ENCODE data around the gene PLOD3.
A peak's percentile ranks its signal among the peaks of the same experiment; 100 is the strongest.
"Not testable (repeated sequence)": the region's sequence is repeated elsewhere in the genome, so short reads cannot be mapped to it uniquely, and the experiment has no call there.

The PLOD3 gene, protein sequence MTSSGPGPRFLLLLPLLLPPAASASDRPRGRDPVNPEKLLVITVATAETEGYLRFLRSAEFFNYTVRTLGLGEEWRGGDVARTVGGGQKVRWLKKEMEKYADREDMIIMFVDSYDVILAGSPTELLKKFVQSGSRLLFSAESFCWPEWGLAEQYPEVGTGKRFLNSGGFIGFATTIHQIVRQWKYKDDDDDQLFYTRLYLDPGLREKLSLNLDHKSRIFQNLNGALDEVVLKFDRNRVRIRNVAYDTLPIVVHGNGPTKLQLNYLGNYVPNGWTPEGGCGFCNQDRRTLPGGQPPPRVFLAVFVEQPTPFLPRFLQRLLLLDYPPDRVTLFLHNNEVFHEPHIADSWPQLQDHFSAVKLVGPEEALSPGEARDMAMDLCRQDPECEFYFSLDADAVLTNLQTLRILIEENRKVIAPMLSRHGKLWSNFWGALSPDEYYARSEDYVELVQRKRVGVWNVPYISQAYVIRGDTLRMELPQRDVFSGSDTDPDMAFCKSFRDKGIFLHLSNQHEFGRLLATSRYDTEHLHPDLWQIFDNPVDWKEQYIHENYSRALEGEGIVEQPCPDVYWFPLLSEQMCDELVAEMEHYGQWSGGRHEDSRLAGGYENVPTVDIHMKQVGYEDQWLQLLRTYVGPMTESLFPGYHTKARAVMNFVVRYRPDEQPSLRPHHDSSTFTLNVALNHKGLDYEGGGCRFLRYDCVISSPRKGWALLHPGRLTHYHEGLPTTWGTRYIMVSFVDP

GRCh38 chr7:101217388-101218235 is at the start of gene PLOD3, which contains the start of gene ZNHIT1:
PLOD3 (minus strand) TSS chr7:101217581; CDS start chr7:101217274, 307 bp downstream.
ZNHIT1 (plus strand) TSS chr7:101218165; CDS start chr7:101218196, 31 bp downstream.
- peak; percentile 99 for DNase-seq (ENCODE audit: low spot score)

DNA sequence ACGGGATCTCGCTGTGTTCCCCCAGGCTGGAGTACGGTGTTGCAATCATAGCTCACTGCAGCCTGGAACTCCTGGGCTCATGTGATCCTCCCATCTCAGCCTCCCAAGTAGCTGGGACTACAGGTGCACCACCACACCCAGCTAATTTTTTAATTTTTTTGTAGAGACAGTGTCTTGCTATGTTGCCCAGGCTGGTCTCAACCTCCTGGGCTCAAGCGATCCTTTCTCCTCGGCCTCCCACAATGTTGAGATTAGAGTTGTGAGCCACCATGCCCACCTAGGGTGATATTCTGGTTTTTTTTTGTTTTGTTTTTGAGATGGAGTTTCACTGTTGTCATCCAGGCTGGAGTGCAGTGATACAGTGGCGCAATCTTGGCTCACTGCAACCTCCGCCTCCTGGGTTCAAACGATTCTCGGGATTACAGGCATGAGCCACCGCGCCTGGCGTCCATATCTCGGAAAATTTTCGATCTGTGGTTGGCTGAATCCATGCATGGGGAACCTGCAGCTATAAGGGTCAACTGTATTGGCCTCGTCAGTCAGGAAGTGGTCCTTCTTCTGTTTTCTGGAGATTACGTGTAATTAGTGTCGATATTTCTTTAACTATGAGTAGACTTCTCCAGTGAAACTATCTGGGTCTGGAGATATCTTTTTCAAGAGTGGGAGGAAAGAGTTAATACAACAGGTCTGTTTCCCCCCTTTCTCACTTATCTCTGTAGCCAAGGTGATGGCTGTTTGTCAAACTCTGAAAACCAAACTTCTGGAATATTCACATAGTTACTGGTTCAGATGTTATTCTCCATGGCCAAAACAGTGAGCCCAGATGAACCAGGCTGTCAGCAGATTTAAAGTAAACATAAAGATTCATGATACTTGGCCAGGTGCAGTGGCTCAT is 48.5 kb upstream of the PLOD3 start:
- no peak for DNase-seq (ENCODE audit: low spot score)

- DNase-seq (ENCODE audit: low spot score), result not testable (repeated sequence)
Measured at GRCh38 chr7:101264102-101264706, 46.8 kb upstream of the PLOD3 start.

DNA sequence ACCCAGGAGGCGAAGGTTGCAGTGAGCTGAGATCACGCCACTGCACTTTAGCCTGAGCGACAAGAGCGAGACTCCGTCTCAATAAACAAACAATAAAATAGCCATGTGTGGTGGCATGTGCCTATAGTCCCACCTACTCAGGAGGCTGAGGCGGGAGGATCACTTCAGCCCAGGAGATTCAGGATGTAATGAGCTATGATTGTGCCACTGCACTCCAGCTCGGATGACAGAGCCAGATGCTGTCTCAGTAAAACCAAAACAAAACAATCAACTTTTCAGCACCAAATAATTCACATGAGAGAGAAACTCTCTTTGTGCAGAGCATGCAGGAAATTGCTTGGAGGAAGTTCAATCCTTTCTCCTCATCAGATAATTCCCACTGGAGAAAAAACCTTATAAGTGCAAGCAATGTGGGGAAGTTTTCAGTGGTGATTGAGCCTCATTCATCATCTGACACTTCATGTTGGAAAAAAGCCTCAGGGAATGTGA is 40.9 kb upstream of the PLOD3 start:
- no peak for DNase-seq (ENCODE audit: low spot score)

DNA sequence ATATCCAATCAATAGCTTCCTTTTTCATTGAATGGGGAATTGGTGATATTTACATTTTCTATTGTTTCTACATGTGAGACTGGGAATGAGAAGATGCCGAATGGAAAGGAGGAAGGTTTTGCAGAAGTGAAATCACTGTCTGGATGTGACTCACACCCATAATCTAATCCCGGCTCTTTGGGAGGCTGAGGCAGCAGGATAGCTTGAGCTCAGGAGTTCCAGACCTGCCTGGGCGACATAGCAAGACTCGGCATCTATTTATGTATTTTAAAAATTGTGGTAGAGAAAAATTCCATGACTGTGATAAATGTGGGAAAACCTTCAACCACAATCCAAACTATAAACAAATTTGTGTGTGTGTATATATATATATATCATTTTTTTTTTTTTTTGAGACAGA is 38.4 kb upstream of the PLOD3 start:
- no peak for DNase-seq (ENCODE audit: low spot score)

DNA sequence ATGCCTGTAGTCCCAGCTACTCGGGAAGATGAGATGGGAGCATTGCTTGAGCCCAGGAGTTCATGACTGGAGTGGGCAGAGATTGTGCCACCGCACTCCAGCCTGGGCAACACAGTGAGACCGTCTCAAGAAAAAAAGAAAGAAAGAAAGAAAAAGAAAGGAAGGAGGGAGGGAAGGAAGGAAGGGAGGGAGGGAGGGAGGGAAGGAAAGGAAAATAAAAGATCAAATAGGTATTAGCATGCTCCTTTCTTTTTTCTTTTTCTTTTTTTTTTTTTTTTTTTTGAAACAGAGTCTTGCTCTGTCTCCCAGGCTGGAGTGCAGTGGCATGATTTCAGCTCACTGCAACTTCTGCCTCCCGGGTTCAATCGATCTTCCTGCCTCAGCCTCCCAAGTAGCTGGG is 35.8 kb upstream of the PLOD3 start:
- DNase-seq (ENCODE audit: low spot score), result not testable (repeated sequence)

GRCh38 chr7:101251871-101252659 is 34.7 kb upstream of the PLOD3 start:
- DNase-seq (ENCODE audit: low spot score), result peak; percentile 96

GRCh38 chr7:101250324-101250723 is 32.9 kb upstream of the PLOD3 start:
- no peak for DNase-seq (ENCODE audit: low spot score)

- no peak for DNase-seq (ENCODE audit: low spot score)
Measured at GRCh38 chr7:101248276-101248675, 30.9 kb upstream of the PLOD3 start.

DNA sequence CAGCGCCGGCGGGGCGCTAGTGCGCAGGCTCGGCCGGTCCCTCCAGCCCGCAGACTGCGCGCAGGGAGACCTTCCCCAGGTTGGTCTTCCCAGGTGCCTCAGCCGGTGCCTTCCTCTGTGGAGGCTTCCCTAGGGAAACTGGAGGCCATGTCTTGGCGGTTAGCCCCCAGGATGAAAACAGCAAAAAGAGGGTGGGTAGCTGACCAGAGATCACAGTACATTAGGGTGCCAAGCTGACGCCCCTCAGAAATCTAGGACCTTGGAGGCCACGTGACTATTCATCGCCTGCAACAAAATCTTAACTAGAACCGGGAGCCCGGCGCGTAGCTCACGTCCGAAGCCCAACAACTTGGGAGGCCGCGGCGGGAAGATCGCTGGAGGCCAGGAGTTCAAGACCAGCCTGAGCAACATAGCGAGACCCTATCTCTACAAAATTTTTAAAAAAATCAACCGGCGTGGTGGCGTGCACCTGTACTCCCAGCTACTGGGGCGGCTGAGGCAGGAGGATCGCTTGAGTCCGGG is 27.8 kb upstream of the PLOD3 start:
- peak; percentile 93 for DNase-seq (ENCODE audit: low spot score)

DNA sequence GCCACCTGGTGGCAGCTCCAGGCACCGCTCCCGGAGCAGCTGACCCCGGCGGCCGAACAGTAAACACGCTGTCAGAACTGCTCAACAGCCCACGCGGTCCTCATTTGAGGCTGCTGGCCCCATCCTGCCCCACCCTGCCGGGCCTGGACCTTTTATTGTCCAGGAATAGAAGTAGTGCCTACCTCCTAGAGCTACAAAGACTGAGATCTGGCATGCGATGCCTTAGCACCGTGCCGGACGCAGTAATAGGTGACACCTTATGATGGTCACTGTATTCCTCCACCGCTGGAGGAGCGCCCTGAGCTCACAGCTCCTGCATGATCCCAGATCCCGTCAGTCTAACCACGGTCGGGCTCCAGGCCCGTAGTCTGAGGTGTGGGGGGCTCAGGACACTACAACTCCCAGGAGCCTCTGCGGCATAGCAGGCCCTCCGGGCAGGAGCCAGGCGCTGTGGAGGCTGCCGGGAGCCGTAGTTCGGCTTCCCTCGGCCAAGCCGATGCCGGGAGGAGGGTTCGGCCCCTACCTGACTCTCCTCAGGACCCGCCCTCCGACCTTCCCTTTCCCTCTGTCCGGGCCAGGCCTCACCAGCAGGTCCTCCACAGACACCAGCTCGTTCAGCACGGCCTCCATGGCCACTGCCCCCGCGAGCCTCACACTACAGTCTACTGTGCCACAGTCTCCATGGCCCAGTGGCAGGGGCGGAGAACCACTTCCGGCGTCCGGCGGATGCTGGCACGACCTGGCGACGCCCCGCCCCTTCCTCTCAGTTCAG is 27.2 kb upstream of the PLOD3 start, which contains the start of gene FIS1:
Gene FIS1, minus strand, starts transcription at position 707 of the 772 bp plus-strand sequence. Its CDS starts 77 bp downstream, at position 630.
- DNase-seq (ENCODE audit: low spot score), result peak; percentile 90

DNA sequence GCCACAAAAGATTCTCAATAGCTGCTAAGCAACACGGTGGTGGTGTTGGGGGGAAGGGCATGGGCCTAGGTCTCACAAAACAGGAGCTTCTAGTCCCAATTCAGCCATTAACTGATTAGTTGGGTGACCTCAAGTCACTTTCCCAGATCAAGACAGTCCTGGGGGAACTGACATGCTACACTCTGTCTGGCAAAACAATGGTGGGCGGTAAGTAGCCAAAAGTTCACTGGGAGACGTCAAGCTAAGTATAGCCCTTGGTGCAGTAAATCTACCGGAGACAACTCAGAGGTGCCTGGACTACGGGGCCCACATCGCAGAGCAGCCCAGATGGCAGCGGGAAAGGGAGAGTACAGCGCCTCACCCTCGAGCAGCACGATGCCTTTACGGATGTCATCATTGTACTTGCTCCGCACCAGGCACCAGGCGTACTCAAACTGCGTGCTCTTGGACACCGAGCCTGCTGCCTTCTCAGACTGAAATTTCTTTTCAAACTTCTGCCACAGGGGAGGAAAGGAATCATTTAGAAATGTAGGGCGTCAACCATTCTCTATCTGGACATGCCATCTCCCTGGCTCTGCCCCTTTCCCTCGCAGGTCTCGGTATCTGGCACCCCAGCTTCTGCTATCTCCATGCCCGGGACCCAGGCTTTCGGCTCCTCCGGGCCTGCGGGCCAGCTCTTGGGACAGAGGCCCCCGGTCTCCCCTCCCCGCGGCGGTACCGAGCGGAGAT is 26.4 kb upstream of the PLOD3 start:
- DNase-seq (ENCODE audit: low spot score), result peak; percentile 91

DNA sequence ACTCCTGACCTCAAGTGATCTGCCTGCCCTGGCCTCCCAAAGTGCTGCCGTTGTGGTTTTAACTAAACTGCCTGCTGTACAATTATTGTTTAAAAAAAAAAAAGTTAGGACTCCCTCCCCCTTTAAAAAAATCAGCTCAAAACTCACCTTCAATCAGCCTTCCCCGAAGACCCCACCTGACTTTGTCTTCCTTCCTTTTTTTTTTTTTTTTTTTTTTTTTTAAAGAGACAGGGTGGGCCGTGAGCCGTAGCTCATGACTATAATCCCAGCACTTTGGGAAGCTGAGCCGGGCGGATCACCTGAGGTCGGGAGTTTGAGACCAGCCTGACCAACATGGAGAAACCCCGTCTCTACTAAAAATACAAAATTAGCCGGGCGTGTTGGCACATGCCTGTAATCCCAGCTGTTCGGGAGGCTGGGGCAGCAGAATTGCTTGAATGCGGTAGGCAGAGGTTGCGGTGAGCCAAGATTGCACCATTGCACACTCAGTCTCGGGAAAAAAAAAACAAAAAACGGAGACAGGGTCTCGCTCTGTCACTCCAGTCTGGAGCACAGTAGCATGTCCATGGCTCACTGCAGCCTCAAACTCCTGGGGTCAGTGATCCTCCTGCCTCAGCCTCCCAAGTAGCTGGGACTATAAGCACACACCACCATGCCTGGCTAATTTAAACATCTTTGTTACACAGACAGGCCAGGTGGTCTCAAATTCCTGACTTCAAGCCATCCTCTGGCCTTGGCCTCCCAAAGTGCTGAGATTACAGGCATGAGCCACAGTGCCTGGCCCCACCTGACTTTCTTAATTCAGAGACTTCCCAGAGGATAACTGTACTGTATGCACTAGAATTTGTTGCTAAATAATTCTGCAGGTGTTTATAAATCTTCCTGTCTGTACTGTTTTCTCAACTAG is 24.3 kb upstream of the PLOD3 start:
- no peak for DNase-seq (ENCODE audit: low spot score)

DNA sequence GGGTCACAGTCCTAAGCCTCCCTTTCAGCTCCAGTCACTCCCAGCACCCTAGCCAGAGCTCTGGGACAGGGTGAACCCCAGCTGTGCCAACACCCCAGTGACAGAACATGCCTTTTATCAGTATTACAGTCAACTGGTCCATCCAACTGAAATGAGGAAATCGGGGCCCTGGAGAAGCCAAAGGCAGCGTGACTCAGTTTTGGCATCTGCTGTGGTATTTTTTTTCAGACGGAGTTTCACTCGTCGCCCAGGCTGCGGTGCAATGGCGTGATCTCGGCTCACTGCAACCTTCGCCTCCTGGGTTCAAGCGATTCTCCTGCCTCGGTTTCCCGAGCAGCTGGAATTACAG is 23.6 kb upstream of the PLOD3 start:
- no peak for DNase-seq (ENCODE audit: low spot score)

DNA sequence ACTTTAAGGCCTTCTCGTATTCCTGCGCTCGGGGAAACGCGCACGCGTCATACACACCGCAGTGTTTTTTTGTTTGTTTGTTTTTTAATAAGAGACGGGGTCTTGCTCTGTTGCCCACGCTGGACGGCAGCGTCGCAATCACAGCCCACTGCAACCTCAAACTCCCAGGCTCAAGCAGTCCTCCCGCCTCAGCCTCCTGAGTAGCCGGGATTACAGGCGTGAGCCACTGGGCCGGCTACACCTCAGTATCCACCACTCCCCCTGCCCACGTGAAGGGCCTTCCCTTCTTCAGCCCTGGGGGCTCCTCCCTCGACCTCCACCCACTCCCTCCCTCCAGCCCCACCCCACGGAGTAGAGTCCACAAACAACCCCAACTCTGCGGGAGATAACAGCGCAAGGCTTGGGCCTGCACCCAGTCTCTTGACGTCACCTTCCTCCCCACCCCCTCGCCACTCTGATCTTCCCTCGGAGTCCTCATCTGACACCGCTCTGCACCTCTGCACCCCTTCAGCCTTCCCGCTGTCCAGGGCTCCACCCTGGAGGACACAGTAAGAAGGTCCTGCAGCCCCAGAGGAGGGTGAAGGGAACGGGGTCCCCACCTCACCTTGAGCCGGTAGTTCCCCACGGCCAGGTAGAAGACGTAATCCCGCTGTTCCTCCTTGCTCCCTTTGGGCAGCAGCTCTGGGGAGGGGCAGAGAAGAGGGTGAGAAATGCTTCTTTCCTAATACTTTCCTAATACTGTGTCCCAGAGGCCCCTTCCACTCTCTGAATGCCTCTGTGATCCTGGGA is 23.0 kb upstream of the PLOD3 start:
- DNase-seq (ENCODE audit: low spot score), result no peak

- no peak for DNase-seq (ENCODE audit: low spot score)
Measured at GRCh38 chr7:101239951-101240220, 22.5 kb upstream of the PLOD3 start.
